ENCODE data around the gene CD80.

Gene CD80

DNA sequence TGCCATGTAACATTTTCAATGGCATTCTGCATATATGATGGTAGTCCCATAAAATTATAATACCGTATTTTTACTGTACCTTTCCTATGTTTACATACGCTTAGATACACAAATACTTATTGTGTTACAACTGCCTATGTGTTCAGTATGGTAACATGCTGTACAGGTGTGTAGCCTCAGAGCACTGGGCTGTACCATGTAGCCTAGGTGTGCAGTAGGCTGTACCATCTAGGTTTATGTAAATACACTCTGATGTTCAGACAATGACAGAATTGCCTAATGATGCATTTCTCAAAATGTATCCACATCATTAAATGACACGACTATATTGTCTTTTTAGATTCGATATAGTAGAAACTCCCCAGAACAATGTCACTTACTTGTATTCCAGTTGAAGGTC is 22.7 kb downstream of the CD80 start:
- TF ChIP-seq ZFP30 (CRISPR knock-in tag; IDR thresholded peaks at IDR 0.05), result no peak
- no peak for TF ChIP-seq ZFP3 (CRISPR knock-in tag; IDR thresholded peaks at IDR 0.05)
- no peak for TF ChIP-seq RARB (CRISPR knock-in tag; IDR thresholded peaks at IDR 0.05)
- no peak for TF ChIP-seq SNAI2 (CRISPR knock-in tag; IDR thresholded peaks at IDR 0.05)
- no peak for TF ChIP-seq TCF4 (CRISPR knock-in tag; IDR thresholded peaks at IDR 0.05; ENCODE audit: borderline replicate concordance)
- no peak for ATAC-seq

DNA sequence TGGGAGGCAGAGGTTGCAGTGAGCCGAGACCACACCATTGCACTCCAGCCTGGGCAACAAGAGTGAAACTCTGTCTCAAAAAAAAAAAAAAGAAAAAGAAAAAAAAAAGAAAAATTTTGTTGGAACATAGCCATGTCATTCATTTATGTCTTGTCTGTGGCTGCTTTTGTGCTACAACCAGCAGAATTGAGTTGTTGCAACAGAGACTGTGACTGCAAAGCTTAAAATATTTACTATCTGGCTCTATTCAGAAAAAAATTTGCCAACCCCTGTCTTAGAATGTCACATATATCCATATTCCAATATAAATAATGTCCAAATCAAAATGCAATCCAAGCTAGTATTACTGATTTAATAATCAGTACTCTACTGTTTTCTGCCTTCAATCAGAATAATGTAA is 25.1 kb downstream of the CD80 start:
- no peak for ATAC-seq
- TF ChIP-seq, protein P1, sequence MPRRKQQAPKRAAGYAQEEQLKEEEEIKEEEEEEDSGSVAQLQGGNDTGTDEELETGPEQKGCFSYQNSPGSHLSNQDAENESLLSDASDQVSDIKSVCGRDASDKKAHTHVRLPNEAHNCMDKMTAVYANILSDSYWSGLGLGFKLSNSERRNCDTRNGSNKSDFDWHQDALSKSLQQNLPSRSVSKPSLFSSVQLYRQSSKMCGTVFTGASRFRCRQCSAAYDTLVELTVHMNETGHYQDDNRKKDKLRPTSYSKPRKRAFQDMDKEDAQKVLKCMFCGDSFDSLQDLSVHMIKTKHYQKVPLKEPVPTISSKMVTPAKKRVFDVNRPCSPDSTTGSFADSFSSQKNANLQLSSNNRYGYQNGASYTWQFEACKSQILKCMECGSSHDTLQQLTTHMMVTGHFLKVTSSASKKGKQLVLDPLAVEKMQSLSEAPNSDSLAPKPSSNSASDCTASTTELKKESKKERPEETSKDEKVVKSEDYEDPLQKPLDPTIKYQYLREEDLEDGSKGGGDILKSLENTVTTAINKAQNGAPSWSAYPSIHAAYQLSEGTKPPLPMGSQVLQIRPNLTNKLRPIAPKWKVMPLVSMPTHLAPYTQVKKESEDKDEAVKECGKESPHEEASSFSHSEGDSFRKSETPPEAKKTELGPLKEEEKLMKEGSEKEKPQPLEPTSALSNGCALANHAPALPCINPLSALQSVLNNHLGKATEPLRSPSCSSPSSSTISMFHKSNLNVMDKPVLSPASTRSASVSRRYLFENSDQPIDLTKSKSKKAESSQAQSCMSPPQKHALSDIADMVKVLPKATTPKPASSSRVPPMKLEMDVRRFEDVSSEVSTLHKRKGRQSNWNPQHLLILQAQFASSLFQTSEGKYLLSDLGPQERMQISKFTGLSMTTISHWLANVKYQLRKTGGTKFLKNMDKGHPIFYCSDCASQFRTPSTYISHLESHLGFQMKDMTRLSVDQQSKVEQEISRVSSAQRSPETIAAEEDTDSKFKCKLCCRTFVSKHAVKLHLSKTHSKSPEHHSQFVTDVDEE (CRISPR knock-in tag; IDR thresholded peaks at IDR 0.05), result no peak
- TF ChIP-seq ESRRG (CRISPR knock-in tag; IDR thresholded peaks at IDR 0.05) (no peak), GLIS3 (CRISPR knock-in tag; IDR thresholded peaks at IDR 0.05) (no peak), OSR1 (CRISPR knock-in tag; IDR thresholded peaks at IDR 0.05) (no peak)
- TF ChIP-seq, protein P2, sequence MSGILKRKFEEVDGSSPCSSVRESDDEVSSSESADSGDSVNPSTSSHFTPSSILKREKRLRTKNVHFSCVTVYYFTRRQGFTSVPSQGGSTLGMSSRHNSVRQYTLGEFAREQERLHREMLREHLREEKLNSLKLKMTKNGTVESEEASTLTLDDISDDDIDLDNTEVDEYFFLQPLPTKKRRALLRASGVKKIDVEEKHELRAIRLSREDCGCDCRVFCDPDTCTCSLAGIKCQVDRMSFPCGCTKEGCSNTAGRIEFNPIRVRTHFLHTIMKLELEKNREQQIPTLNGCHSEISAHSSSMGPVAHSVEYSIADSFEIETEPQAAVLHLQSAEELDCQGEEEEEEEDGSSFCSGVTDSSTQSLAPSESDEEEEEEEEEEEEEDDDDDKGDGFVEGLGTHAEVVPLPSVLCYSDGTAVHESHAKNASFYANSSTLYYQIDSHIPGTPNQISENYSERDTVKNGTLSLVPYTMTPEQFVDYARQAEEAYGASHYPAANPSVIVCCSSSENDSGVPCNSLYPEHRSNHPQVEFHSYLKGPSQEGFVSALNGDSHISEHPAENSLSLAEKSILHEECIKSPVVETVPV (CRISPR knock-in tag; IDR thresholded peaks at IDR 0.05), result no peak

DNA sequence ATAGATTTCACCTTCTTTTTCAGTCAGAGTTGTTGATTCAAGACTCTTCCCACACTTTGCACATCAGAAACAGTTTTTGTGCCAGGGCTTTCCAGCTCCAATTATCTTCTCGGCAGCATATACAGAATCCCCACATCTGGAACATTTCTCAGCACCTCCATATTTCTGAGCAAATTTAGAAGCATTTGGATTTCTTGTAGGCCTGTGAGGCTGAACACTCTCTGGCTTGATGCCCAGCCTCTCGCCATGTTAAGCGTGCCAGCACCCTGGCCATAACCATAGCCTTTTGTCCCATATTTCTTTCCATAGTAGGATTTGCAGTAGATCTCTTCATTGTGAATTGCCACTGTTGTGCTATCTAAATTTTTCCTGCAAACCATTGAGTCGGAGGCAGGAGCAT is 28.3 kb downstream of the CD80 start:
- no peak for ATAC-seq
- no peak for TF ChIP-seq ZNF8 (CRISPR knock-in tag; IDR thresholded peaks at IDR 0.05)
- TF ChIP-seq, protein P3, sequence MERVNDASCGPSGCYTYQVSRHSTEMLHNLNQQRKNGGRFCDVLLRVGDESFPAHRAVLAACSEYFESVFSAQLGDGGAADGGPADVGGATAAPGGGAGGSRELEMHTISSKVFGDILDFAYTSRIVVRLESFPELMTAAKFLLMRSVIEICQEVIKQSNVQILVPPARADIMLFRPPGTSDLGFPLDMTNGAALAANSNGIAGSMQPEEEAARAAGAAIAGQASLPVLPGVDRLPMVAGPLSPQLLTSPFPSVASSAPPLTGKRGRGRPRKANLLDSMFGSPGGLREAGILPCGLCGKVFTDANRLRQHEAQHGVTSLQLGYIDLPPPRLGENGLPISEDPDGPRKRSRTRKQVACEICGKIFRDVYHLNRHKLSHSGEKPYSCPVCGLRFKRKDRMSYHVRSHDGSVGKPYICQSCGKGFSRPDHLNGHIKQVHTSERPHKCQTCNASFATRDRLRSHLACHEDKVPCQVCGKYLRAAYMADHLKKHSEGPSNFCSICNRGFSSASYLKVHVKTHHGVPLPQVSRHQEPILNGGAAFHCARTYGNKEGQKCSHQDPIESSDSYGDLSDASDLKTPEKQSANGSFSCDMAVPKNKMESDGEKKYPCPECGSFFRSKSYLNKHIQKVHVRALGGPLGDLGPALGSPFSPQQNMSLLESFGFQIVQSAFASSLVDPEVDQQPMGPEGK (CRISPR knock-in tag; IDR thresholded peaks at IDR 0.05; ENCODE audit: borderline replicate concordance), result no peak
- TF ChIP-seq, protein P4, sequence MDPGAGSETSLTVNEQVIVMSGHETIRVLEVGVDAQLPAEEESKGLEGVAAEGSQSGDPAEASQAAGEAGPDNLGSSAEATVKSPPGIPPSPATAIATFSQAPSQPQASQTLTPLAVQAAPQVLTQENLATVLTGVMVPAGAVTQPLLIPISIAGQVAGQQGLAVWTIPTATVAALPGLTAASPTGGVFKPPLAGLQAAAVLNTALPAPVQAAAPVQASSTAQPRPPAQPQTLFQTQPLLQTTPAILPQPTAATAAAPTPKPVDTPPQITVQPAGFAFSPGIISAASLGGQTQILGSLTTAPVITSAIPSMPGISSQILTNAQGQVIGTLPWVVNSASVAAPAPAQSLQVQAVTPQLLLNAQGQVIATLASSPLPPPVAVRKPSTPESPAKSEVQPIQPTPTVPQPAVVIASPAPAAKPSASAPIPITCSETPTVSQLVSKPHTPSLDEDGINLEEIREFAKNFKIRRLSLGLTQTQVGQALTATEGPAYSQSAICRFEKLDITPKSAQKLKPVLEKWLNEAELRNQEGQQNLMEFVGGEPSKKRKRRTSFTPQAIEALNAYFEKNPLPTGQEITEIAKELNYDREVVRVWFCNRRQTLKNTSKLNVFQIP (CRISPR knock-in tag; IDR thresholded peaks at IDR 0.05; ENCODE audit: borderline replicate concordance, low read depth), result no peak
- TF ChIP-seq, protein P5, sequence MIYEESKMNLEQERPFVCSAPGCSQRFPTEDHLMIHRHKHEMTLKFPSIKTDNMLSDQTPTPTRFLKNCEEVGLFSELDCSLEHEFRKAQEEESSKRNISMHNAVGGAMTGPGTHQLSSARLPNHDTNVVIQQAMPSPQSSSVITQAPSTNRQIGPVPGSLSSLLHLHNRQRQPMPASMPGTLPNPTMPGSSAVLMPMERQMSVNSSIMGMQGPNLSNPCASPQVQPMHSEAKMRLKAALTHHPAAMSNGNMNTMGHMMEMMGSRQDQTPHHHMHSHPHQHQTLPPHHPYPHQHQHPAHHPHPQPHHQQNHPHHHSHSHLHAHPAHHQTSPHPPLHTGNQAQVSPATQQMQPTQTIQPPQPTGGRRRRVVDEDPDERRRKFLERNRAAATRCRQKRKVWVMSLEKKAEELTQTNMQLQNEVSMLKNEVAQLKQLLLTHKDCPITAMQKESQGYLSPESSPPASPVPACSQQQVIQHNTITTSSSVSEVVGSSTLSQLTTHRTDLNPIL (CRISPR knock-in tag; IDR thresholded peaks at IDR 0.05; ENCODE audit: low read depth), result no peak
- no peak for TF ChIP-seq RARB (CRISPR knock-in tag; IDR thresholded peaks at IDR 0.05)
- no peak for TF ChIP-seq CSDC2 (CRISPR knock-in tag; IDR thresholded peaks at IDR 0.05)
- TF ChIP-seq, protein P1 (CRISPR knock-in tag; IDR thresholded peaks at IDR 0.05), result no peak
- TF ChIP-seq ISL1 (CRISPR knock-in tag; IDR thresholded peaks at IDR 0.05), result no peak
- TF ChIP-seq ZFP30 (CRISPR knock-in tag; IDR thresholded peaks at IDR 0.05), result no peak
- TF ChIP-seq, protein P2 (CRISPR knock-in tag; IDR thresholded peaks at IDR 0.05), result no peak
